Natural killer cell (primary cell): ENCODE measurements around the gene PADI1. TPM values are rescaled to one million over a fixed set of nuclear protein-coding genes. Genes with fewer than 3 reads are reported as not detected.

Experiments used
- ATAC-seq, 3 donors: fragments of 150-1000 bp in 2 of 3; fragments of 200-7000 bp in 1 of 3; cut with Tn5 transposase; 1 replicate in 1 of 3; 2 replicates in 2 of 3; pipeline ENCODE4 v1.10.0; 2021; ENCODE audit warnings: mild to moderate bottlenecking in 2 of 3, moderate library complexity in 2 of 3
- DNase-seq, 2 donors: peaks; one replicate each; pipeline versions ENCODE4 v3.0.0 to v3.0.0-alpha.2; 2013 to 2021; ENCODE audit warnings: mixed read lengths in 1 of 2
- H3K27ac ChIP-seq: one replicate; pipeline ENCODE4 v1.5.1; 2013; ENCODE audit warnings: mild to moderate bottlenecking, low read length
- H3K27me3 ChIP-seq: one replicate; pipeline ENCODE4 v1.6.1; 2013; ENCODE audit warnings: low read length; ENCODE audit not compliant: control insufficient read depth, insufficient read depth
- H3K36me3 ChIP-seq: one replicate; pipeline ENCODE4 v1.6.1; 2013; ENCODE audit warnings: low read length; ENCODE audit not compliant: control insufficient read depth, insufficient read depth
- H3K4me1 ChIP-seq: one replicate; pipeline ENCODE4 v1.6.1; 2013; ENCODE audit warnings: low read length; ENCODE audit not compliant: control insufficient read depth, insufficient read depth
- H3K4me3 ChIP-seq: one replicate; pipeline ENCODE4 v1.5.1; 2013; ENCODE audit warnings: low read length
- H3K9me3 ChIP-seq: one replicate; pipeline ENCODE4 v1.6.1; 2013; ENCODE audit warnings: low read length; ENCODE audit not compliant: control insufficient read depth, insufficient read depth
- H3K27ac Mint-ChIP-seq, 2 donors: one replicate each; pipeline ENCODE4 v1.8.0; 2022; ENCODE audit warnings: mild to moderate bottlenecking in 2 of 2, mixed read lengths in 2 of 2, moderate library complexity in 1 of 2
- H3K27me3 Mint-ChIP-seq, 2 donors: one replicate each; pipeline ENCODE4 v1.8.0; 2022; ENCODE audit warnings: low read depth in 2 of 2, mixed read lengths in 2 of 2
- H3K36me3 Mint-ChIP-seq: one replicate; pipeline ENCODE4 v1.8.0; 2022; ENCODE audit warnings: mixed read lengths
- H3K4me1 Mint-ChIP-seq, 2 donors: one replicate each; pipeline ENCODE4 v1.8.0; 2022; ENCODE audit warnings: mixed read lengths in 2 of 2
- H3K4me3 Mint-ChIP-seq: one replicate; pipeline ENCODE4 v1.8.0; 2022; ENCODE audit warnings: mild to moderate bottlenecking, moderate library complexity, mixed read lengths
- H3K9me3 Mint-ChIP-seq, 2 donors: one replicate each; pipeline ENCODE4 v1.8.0; 2022; ENCODE audit warnings: mixed read lengths in 2 of 2
- CTCF ChIP-seq: fragments of 200-600 bp; IDR thresholded peaks from one replicate; pipeline ENCODE4 v1.8.0; 2022; ENCODE audit warnings: antibody characterized with exemption
- WGBS: methylation state at CpG from one replicate; pipeline ENCODE4 v1.1.7; 2013; ENCODE audit warnings: missing lambda C conversion rate; ENCODE audit not compliant: insufficient coverage; 5-methylcytosine and 5-hydroxymethylcytosine counted together
- intact Hi-C: fragments of 100-400 bp; cut with micrococcal nuclease; formaldehyde crosslinking; loops from one replicate; pipeline ENCODE4 v1.14.2; 2022
- total RNA-seq, 4 donors: library from RNA; stranded (reverse); fragments of 120-200 nt in 1 of 4; gene quantifications; one replicate each; pipeline versions ENCODE4 v1.2.3 to v1.2.4, GENCODE V29; 2013 to 2022

PADI1 gene
- total RNA-seq, 3 donors from 2014 or later (not counting 1 experiment from before 2014, with no cell fraction given): not detected

GRCh38 chr1:17207046-17207445, 2.1 kb downstream of the PADI1 start:
- no peaks in the 10 kb centered on the region for H3K36me3 Mint-ChIP-seq

GRCh38 chr1:17207540-17207939, 2.6 kb downstream of the PADI1 start:
- TF ChIP-seq CTCF: no peak
- H3K27me3 ChIP-seq: peaks cover 3% of the 10 kb centered on the region
- Mint-ChIP-seq H3K27ac (peak overlapping the region in 1 of 2 donors; percentile 46), H3K9me3 (no peaks in the 10 kb centered on the region), H3K36me3 (no peaks in the 10 kb centered on the region), H3K27me3 (peaks cover 18 to 31% of the 10 kb centered on the region in 2 donors), H3K4me1 (peaks cover 16 to 28% of the 10 kb centered on the region in 2 donors), H3K4me3 (no peak overlapping the region)
- H3K36me3 ChIP-seq: no peaks in the 10 kb centered on the region
- no peak overlapping the region for H3K4me3 ChIP-seq
- peaks cover 28% of the 10 kb centered on the region for H3K4me1 ChIP-seq
- intact Hi-C loops: no loop called here
- DNase-seq: no peak
- H3K9me3 ChIP-seq: no peaks in the 10 kb centered on the region
- H3K27ac ChIP-seq: no peak overlapping the region
- WGBS: 62% methylated on average over 5 of the region's 5 CpGs
- ATAC-seq: no peak

More at GRCh38 chr1:17207046-17207445, 2.1 kb downstream of the PADI1 start:
- Histone ChIP-seq H3K9me3 (no peaks in the 10 kb centered on the region), H3K27me3 (peaks cover 1% of the 10 kb centered on the region), H3K4me3 (no peak overlapping the region), H3K36me3 (no peaks in the 10 kb centered on the region), H3K4me1 (peaks cover 25% of the 10 kb centered on the region), H3K27ac (no peak overlapping the region)
- no peak for TF ChIP-seq CTCF
- no peaks in the 10 kb centered on the region for H3K9me3 Mint-ChIP-seq
- DNase-seq: no peak
- peaks cover 18 to 30% of the 10 kb centered on the region in 2 donors for H3K27me3 Mint-ChIP-seq
- no peak overlapping the region for H3K27ac Mint-ChIP-seq
- ATAC-seq: no peak
- H3K4me1 Mint-ChIP-seq: peaks cover 11 to 23% of the 10 kb centered on the region in 2 donors
- 7% methylated on average over 2 of the region's 4 CpGs for WGBS
- intact Hi-C loops: no loop called here
- no peak overlapping the region for H3K4me3 Mint-ChIP-seq

GRCh38 chr1:17207966-17208418, 3.1 kb downstream of the PADI1 start:
- intact Hi-C loops: no loop called here
- Histone ChIP-seq H3K27me3 (peaks cover 3% of the 10 kb centered on the region), H3K36me3 (no peaks in the 10 kb centered on the region), H3K9me3 (no peaks in the 10 kb centered on the region), H3K4me3 (no peak overlapping the region), H3K4me1 (peaks cover 33% of the 10 kb centered on the region), H3K27ac (no peak overlapping the region)
- Mint-ChIP-seq H3K36me3 (no peaks in the 10 kb centered on the region), H3K9me3 (no peaks in the 10 kb centered on the region), H3K4me3 (no peak overlapping the region), H3K27ac (peak overlapping the region in 1 of 2 donors; percentile 46), H3K4me1 (peaks cover 20 to 32% of the 10 kb centered on the region in 2 donors), H3K27me3 (peaks cover 19 to 35% of the 10 kb centered on the region in 2 donors)
- ATAC-seq (peak; percentile 33 to 70 (median 59)), DNase-seq (peak in 1 of 2 donors; percentile 48)
- WGBS: 57% methylated on average over 2 of the region's 2 CpGs
- TF ChIP-seq CTCF: no peak

GRCh38 chr1:17208546-17208945, 3.6 kb downstream of the PADI1 start:
- Histone ChIP-seq H3K27ac (no peak overlapping the region), H3K4me1 (peaks cover 36% of the 10 kb centered on the region), H3K4me3 (no peak overlapping the region), H3K36me3 (no peaks in the 10 kb centered on the region), H3K27me3 (peaks cover 3% of the 10 kb centered on the region), H3K9me3 (no peaks in the 10 kb centered on the region)
- Mint-ChIP-seq H3K27me3 (peaks cover 24 to 35% of the 10 kb centered on the region in 2 donors), H3K27ac (no peak overlapping the region), H3K4me3 (no peak overlapping the region), H3K9me3 (no peaks in the 10 kb centered on the region), H3K4me1 (peaks cover 26 to 38% of the 10 kb centered on the region in 2 donors), H3K36me3 (no peaks in the 10 kb centered on the region)
- WGBS: 92% methylated on average over 3 of the region's 3 CpGs
- intact Hi-C loops: no loop called here
- DNase-seq (no peak), ATAC-seq (no peak)
- TF ChIP-seq CTCF: no peak
